ENCODE measurements around the gene RSU1. TPM values are rescaled to one million over a fixed set of nuclear protein-coding genes. Genes with fewer than 3 reads are reported as not detected.

The RSU1 gene
- polyA plus RNA-seq, 3 donors, result 45.7 to 111 (median 100) TPM

DNA sequence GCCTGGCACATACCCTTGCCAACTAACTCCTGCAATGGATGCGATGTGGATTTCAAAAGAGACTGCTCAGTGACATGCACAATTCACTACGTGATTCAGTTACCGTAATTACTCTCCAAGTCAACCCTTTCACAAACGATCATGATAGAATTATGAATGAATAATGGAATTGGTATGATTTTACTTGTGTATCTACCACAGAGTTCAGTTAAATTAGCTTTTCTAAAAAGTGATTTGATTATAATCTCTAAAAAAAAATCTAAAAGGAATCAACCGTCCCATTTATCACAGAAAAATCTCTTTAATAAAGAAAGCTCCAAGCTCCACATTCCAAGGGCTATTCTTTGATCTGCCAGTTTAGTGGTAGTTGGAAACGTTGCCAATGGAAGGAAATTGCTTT, 30.4 kb upstream of the RSU1 start:
- intact Hi-C loops (cut with micrococcal nuclease), result loop anchor here in 1 of 2 donors (5.0 kb wide), 1 partner anchor 585 kb away; no protein-coding TSS in a partner anchor
- no peak for DNase-seq
- H3K9ac ChIP-seq (ENCODE audit: insufficient read depth, low read length, poor library complexity, severe bottlenecking), result no peak overlapping the region
- H3K36me3 Mint-ChIP-seq, result no peaks in the 10 kb centered on the region
- H3K4me1 ChIP-seq (ENCODE audit: control insufficient read depth in 1 of 2, insufficient read depth in 2 of 2, low read length in 2 of 2), result no peaks in the 10 kb centered on the region
- no peaks in the 10 kb centered on the region for H3K9me3 ChIP-seq (replicated peaks in 1 of 2; ENCODE audit: control insufficient read depth in 1 of 2, insufficient read depth in 1 of 2, low read length in 2 of 2)
- H4K20me1 ChIP-seq (ENCODE audit: insufficient read depth, low read length), result no peaks in the 10 kb centered on the region
- no peak overlapping the region for H3K4me2 ChIP-seq (replicated peaks; ENCODE audit: extremely low read depth, low read length, poor library complexity, severe bottlenecking)
- WGBS (ENCODE audit: insufficient coverage), result no CpG with 5 or more reads among the region's 6 CpGs
- no peaks in the 10 kb centered on the region for H3K27me3 ChIP-seq (ENCODE audit: control insufficient read depth in 2 of 2, insufficient read depth in 2 of 2, low read length in 2 of 2)
- H3K27ac ChIP-seq (ENCODE audit: low read depth in 1 of 2, low read length in 2 of 2), result no peak overlapping the region
- H2AFZ ChIP-seq (ENCODE audit: insufficient read depth, low read depth, low read length, poor library complexity, severe bottlenecking), result no peak overlapping the region
- H3K4me3 ChIP-seq (replicated peaks in 1 of 3; ENCODE audit: low read depth in 2 of 3, low read length in 3 of 3), result no peak overlapping the region
- H3K79me2 ChIP-seq (ENCODE audit: insufficient read depth, low read length), result no peaks in the 10 kb centered on the region
- peaks cover 0 to 1% (median 0%) of the 10 kb centered on the region in 3 donors for H3K27me3 Mint-ChIP-seq (ENCODE audit: low read depth in 3 of 3)
- no peaks in the 10 kb centered on the region for H3K36me3 ChIP-seq (replicated peaks in 1 of 2; ENCODE audit: control insufficient read depth in 1 of 2, insufficient read depth in 2 of 2, low read length in 2 of 2)
- no peaks in the 10 kb centered on the region for H3K9me3 Mint-ChIP-seq
- H3K4me3 Mint-ChIP-seq, result no peak overlapping the region
- no peak overlapping the region for H3K27ac Mint-ChIP-seq
- TF ChIP-seq, protein P1, sequence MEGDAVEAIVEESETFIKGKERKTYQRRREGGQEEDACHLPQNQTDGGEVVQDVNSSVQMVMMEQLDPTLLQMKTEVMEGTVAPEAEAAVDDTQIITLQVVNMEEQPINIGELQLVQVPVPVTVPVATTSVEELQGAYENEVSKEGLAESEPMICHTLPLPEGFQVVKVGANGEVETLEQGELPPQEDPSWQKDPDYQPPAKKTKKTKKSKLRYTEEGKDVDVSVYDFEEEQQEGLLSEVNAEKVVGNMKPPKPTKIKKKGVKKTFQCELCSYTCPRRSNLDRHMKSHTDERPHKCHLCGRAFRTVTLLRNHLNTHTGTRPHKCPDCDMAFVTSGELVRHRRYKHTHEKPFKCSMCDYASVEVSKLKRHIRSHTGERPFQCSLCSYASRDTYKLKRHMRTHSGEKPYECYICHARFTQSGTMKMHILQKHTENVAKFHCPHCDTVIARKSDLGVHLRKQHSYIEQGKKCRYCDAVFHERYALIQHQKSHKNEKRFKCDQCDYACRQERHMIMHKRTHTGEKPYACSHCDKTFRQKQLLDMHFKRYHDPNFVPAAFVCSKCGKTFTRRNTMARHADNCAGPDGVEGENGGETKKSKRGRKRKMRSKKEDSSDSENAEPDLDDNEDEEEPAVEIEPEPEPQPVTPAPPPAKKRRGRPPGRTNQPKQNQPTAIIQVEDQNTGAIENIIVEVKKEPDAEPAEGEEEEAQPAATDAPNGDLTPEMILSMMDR (IDR thresholded peaks at IDR 0.05), result no peak
- H3K4me1 Mint-ChIP-seq, result no peaks in the 10 kb centered on the region

DNA sequence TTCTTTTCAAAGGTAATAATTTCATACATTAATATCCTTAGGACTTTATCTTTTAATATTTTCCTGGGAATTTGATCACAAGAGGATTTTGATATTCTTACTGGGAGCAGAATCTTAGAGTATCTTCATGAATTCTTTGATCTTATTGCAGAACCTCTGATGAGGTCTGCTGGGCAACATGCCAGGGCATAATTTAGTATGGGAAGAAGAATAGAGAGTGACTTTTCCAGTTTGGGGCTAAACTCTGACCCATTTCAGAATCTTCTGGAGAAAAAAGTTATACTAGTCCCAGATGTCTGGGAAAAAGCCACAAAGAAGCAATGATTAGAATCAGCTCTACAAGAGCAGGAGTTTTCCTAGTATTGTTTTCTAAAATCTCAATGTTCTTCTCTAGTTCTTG, 28.0 kb upstream of the RSU1 start:
- no peaks in the 10 kb centered on the region for H4K20me1 ChIP-seq (ENCODE audit: insufficient read depth, low read length)
- intact Hi-C loops (cut with micrococcal nuclease), result loop anchor here in 1 of 2 donors (5.0 kb wide), 1 partner anchor 587 kb away; no protein-coding TSS in a partner anchor
- no peaks in the 10 kb centered on the region for H3K27me3 ChIP-seq (ENCODE audit: control insufficient read depth in 2 of 2, insufficient read depth in 2 of 2, low read length in 2 of 2)
- no peak overlapping the region for H3K4me3 Mint-ChIP-seq
- H3K27ac Mint-ChIP-seq, result no peak overlapping the region
- no peak overlapping the region for H3K9ac ChIP-seq (ENCODE audit: insufficient read depth, low read length, poor library complexity, severe bottlenecking)
- H3K27me3 Mint-ChIP-seq (ENCODE audit: low read depth in 3 of 3), result peaks cover 0 to 4% (median 0%) of the 10 kb centered on the region in 3 donors
- no peak overlapping the region for H3K4me3 ChIP-seq (replicated peaks in 1 of 3; ENCODE audit: low read depth in 2 of 3, low read length in 3 of 3)
- no peaks in the 10 kb centered on the region for H3K9me3 Mint-ChIP-seq
- H3K9me3 ChIP-seq (replicated peaks in 1 of 2; ENCODE audit: control insufficient read depth in 1 of 2, insufficient read depth in 1 of 2, low read length in 2 of 2), result no peaks in the 10 kb centered on the region
- H2AFZ ChIP-seq (ENCODE audit: insufficient read depth, low read depth, low read length, poor library complexity, severe bottlenecking), result no peak overlapping the region
- TF ChIP-seq, protein P1 (IDR thresholded peaks at IDR 0.05), result no peak
- H3K27ac ChIP-seq (ENCODE audit: low read depth in 1 of 2, low read length in 2 of 2), result no peak overlapping the region
- H3K79me2 ChIP-seq (ENCODE audit: insufficient read depth, low read length), result no peaks in the 10 kb centered on the region
- DNase-seq, result no peak
- no peaks in the 10 kb centered on the region for H3K4me1 ChIP-seq (ENCODE audit: control insufficient read depth in 1 of 2, insufficient read depth in 2 of 2, low read length in 2 of 2)
- H3K36me3 Mint-ChIP-seq, result no peaks in the 10 kb centered on the region
- no peaks in the 10 kb centered on the region for H3K4me1 Mint-ChIP-seq
- no peaks in the 10 kb centered on the region for H3K36me3 ChIP-seq (replicated peaks in 1 of 2; ENCODE audit: control insufficient read depth in 1 of 2, insufficient read depth in 2 of 2, low read length in 2 of 2)
- H3K4me2 ChIP-seq (replicated peaks; ENCODE audit: extremely low read depth, low read length, poor library complexity, severe bottlenecking), result no peak overlapping the region
